Common myeloid progenitor, CD34-positive (primary cell): ENCODE data around the gene PET100.

ENCODE experiments used
- CTCF ChIA-PET: fragments of 350-600 bp; sonication (Branson Sonifier 250); formaldehyde crosslinking; loops from one replicate; lab custom pipeline; 2021; ENCODE audit warnings: antibody characterized with exemption; lab: Charles Lee
- POLR2A ChIA-PET: fragments of 350-600 bp; sonication (Branson Sonifier 250); formaldehyde crosslinking; loops from one replicate; lab custom pipeline; 2021; ENCODE audit warnings: antibody characterized with exemption; lab: Charles Lee
- DNase-seq, 3 donors: peaks; one replicate each; pipeline versions ENCODE4 v3.0.0 to v3.0.0-alpha.2; 2013
- H3K27ac ChIP-seq, 2 experiments: 1 replicate in 1 of 2; 2 replicates in 1 of 2; pipeline ENCODE4 v1.7.0; 2013; ENCODE audit warnings: inconsistent platforms in 2 of 2, low read length in 2 of 2, mild to moderate bottlenecking in 2 of 2, low read depth in 1 of 2, moderate library complexity in 1 of 2; ENCODE audit not compliant: severe bottlenecking in 2 of 2, insufficient read depth in 1 of 2, poor library complexity in 1 of 2
- H3K27me3 ChIP-seq, 5 experiments: replicated peaks in 2 of 5; 1 replicate in 3 of 5; 2 replicates in 2 of 5; pipeline versions ENCODE4 v1.6.1 to v1.7.0; 2013; ENCODE audit warnings: low read length in 4 of 5, mild to moderate bottlenecking in 2 of 5, moderate library complexity in 2 of 5, inconsistent platforms in 1 of 5; ENCODE audit not compliant: insufficient read depth in 5 of 5, control insufficient read depth in 4 of 5
- H3K36me3 ChIP-seq, 4 experiments: 1 replicate in 2 of 4; 2 replicates in 2 of 4; pipeline versions ENCODE4 v1.6.1 to v1.7.0; 2013; ENCODE audit warnings: low read length in 3 of 4, control low read depth in 1 of 4, mild to moderate bottlenecking in 1 of 4; ENCODE audit not compliant: control insufficient read depth in 4 of 4, insufficient read depth in 4 of 4
- H3K4me1 ChIP-seq, 4 experiments: 1 replicate in 3 of 4; 2 replicates in 1 of 4; pipeline versions ENCODE4 v1.6.1 to v1.7.1; 2013; ENCODE audit warnings: low read length in 3 of 4, mild to moderate bottlenecking in 3 of 4, control low read depth in 1 of 4, inconsistent platforms in 1 of 4, moderate library complexity in 1 of 4; ENCODE audit not compliant: control insufficient read depth in 4 of 4, insufficient read depth in 4 of 4; ENCODE audit errors: control extremely low read depth in 1 of 4
- H3K4me3 ChIP-seq, 7 experiments: 1 replicate in 4 of 7; 2 replicates in 3 of 7; pipeline versions ENCODE4 v1.5.1 to v1.7.0; 2013; ENCODE audit warnings: mild to moderate bottlenecking in 7 of 7, low read length in 6 of 7, moderate library complexity in 6 of 7, inconsistent platforms in 2 of 7, low read depth in 2 of 7, control low read depth in 1 of 7; ENCODE audit not compliant: insufficient read depth in 4 of 7, control insufficient read depth in 1 of 7; ENCODE audit errors: extremely low read depth in 1 of 7
- H3K9me3 ChIP-seq, 5 experiments: 1 replicate in 4 of 5; 2 replicates in 1 of 5; pipeline versions ENCODE4 v1.6.1 to v1.7.1; 2013; ENCODE audit warnings: low read length in 4 of 5, mild to moderate bottlenecking in 2 of 5, inconsistent platforms in 1 of 5, low read depth in 1 of 5, moderate library complexity in 1 of 5; ENCODE audit not compliant: control insufficient read depth in 4 of 5, insufficient read depth in 2 of 5; ENCODE audit errors: control extremely low read depth in 1 of 5
- WGBS: methylation state at CpG from one replicate; pipeline ENCODE4 v1.1.5; 2013; ENCODE audit not compliant: insufficient coverage; 5-methylcytosine and 5-hydroxymethylcytosine counted together

Gene PET100

GRCh38 chr19:7628589-7629311, 843 bp upstream of the PET100 start:
- peak overlapping the region; percentile 99 for H3K27ac ChIP-seq
- CTCF ChIA-PET: no interaction called here
- POLR2A ChIA-PET: interaction anchor here (1.1 kb wide), 1 partner anchor 12 kb away, joined by 3 read pairs; no protein-coding TSS in a partner anchor
- no peak for DNase-seq
- WGBS: 5% methylated on average over 14 of the region's 15 CpGs
- H3K36me3 ChIP-seq: peaks cover 0 to 40% (median 25%) of the 10 kb centered on the region in 4 experiments
- no peaks in the 10 kb centered on the region for H3K27me3 ChIP-seq
- peaks cover 7 to 28% (median 25%) of the 10 kb centered on the region in 4 experiments for H3K4me1 ChIP-seq
- H3K4me3 ChIP-seq: peak overlapping the region; percentile 78 to 100 (median 97)
- H3K9me3 ChIP-seq: no peaks in the 10 kb centered on the region

GRCh38 chr19:7631577-7631976, 2.0 kb downstream of the PET100 start:
- ChIA-PET CTCF (no interaction called here), POLR2A (no interaction called here)
- no peak overlapping the region for H3K27ac ChIP-seq
- peaks cover 7 to 40% (median 32%) of the 10 kb centered on the region in 4 experiments for H3K4me1 ChIP-seq
- peaks cover 0 to 15% (median 11%) of the 10 kb centered on the region in 4 experiments for H3K36me3 ChIP-seq
- DNase-seq: no peak
- no peak overlapping the region for H3K4me3 ChIP-seq
- no peaks in the 10 kb centered on the region for H3K27me3 ChIP-seq
- no peaks in the 10 kb centered on the region for H3K9me3 ChIP-seq
- WGBS: 98% methylated on average over 10 of the region's 12 CpGs

GRCh38 chr19:7632340-7633203, 3.0 kb downstream of the PET100 start:
- WGBS: 97% methylated on average over 32 of the region's 40 CpGs
- POLR2A ChIA-PET: interaction anchor here (0.8 kb wide), 1 partner anchor 14 kb away, joined by 3 read pairs; no protein-coding TSS in a partner anchor
- Histone ChIP-seq H3K9me3 (no peaks in the 10 kb centered on the region), H3K27me3 (no peaks in the 10 kb centered on the region), H3K36me3 (peaks cover 0 to 12% (median 5%) of the 10 kb centered on the region in 4 experiments), H3K4me1 (peaks cover 7 to 45% (median 37%) of the 10 kb centered on the region in 4 experiments), H3K4me3 (no peak overlapping the region), H3K27ac (no peak overlapping the region)
- CTCF ChIA-PET: interaction anchor here (1.1 to 1.5 kb wide), 2 partner anchors 15 to 48 kb away, joined by 4 read pairs; partner anchors contain the start of gene TRAPPC5
- no peak for DNase-seq

- Histone ChIP-seq H3K36me3 (peaks cover 0 to 12% (median 5%) of the 10 kb centered on the region in 4 experiments), H3K4me1 (peaks cover 4 to 42% (median 34%) of the 10 kb centered on the region in 4 experiments), H3K9me3 (no peaks in the 10 kb centered on the region), H3K27me3 (no peaks in the 10 kb centered on the region), H3K27ac (no peak within 1 kb of the TSS), H3K4me3 (no peak within 1 kb of the TSS)
- ChIA-PET POLR2A (interaction anchor here (0.6 kb wide), 1 partner anchor 47 kb away, joined by 3 read pairs; the partner anchor contains the start of gene TRAPPC5), CTCF (interaction anchor here (1.1 to 1.5 kb wide), 3 partner anchors 14 to 65 kb away, joined by 3 to 4 read pairs (median 4); partner anchors contain the start of gene TRAPPC5)
- WGBS: no CpG with 5 or more reads among the region's 2 CpGs
- no peak for DNase-seq
Measured at GRCh38 chr19:7633698-7634097, 4.1 kb downstream of the PET100 start, which contains the start of gene PCP2. PCP2 (minus strand) TSS chr19:7633719; CDS start chr19:7633457, 262 bp downstream.

- peaks cover 0 to 26% (median 13%) of the 10 kb centered on the region in 4 experiments for H3K36me3 ChIP-seq
- CTCF ChIA-PET: interaction anchor here (0.8 to 1.5 kb wide), 2 partner anchors 13 to 16 kb away, joined by 3 to 5 read pairs; no protein-coding TSS in a partner anchor
- DNase-seq: no peak
- peak overlapping the region in 1 of 7 experiments; percentile 91 for H3K4me3 ChIP-seq
- H3K27ac ChIP-seq: no peak overlapping the region
- POLR2A ChIA-PET: no interaction called here
- H3K9me3 ChIP-seq: no peaks in the 10 kb centered on the region
- 82% methylated on average over 6 of the region's 6 CpGs for WGBS
- peaks cover 0 to 26% (median 22%) of the 10 kb centered on the region in 4 experiments for H3K4me1 ChIP-seq
- no peaks in the 10 kb centered on the region for H3K27me3 ChIP-seq
Measured at GRCh38 chr19:7635670-7636069, 6.1 kb downstream of the PET100 start.

- Histone ChIP-seq H3K27me3 (no peaks in the 10 kb centered on the region), H3K9me3 (no peaks in the 10 kb centered on the region), H3K27ac (peak overlapping the region in 1 of 2 experiments; percentile 87), H3K36me3 (peaks cover 0 to 29% (median 13%) of the 10 kb centered on the region in 4 experiments), H3K4me3 (peak overlapping the region in 6 of 7 experiments; percentile 5 to 91 (median 80)), H3K4me1 (peaks cover 0 to 21% (median 18%) of the 10 kb centered on the region in 4 experiments)
- POLR2A ChIA-PET: no interaction called here
- 85% methylated on average over 16 of the region's 16 CpGs for WGBS
- DNase-seq: no peak
- CTCF ChIA-PET: no interaction called here
Measured at GRCh38 chr19:7636317-7636690, 6.7 kb downstream of the PET100 start.
